ENCODE measurements around the gene GIMAP6.
"Not testable (repeated sequence)": the region's sequence is repeated elsewhere in the genome, so short reads cannot be mapped to it uniquely, and the experiment has no call there.

GIMAP6 gene

DNA sequence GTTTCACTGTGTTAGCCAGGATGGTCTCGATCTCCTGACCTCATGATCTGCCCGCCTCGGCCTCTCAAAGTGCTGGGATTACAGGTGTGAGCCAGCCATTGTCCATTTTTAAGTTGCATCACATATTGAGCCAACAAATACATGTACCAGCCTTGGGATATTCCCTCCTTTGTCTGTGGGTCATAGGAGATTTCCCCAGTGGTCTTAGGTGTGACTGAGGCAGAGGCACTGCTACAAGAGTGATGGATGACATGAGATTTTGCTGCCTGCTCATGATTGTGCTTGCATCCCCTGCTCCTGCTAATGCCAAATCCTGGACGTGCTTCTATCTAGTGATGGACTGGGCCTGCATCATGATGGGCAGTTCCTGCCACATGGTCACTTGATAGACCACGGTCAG, 10.7 kb upstream of the GIMAP6 start:
- no peak for DNase-seq

DNA sequence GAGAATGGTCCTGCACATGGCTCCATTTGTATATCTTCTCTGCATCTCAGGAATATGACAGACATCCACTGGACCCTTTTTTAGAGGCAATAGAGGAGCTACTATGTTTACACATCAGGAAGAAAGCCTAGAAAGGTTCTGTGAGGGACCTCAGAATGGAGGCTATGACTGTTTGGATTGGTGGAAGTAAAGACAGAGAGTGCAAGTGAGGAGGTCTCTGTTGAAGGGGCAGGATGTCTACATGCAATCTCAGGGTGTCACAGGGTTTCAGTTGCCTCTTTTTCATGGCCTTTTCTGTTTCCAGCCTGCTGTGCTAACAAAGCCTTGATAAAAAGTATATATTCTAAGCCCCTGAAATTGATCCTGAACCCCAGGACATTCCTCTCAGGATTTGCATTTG, 9.7 kb upstream of the GIMAP6 start:
- no peak for DNase-seq

GRCh38 chr7:150633926-150634325, 1.7 kb upstream of the GIMAP6 start:
- no peak for DNase-seq

- no peak for DNase-seq
Observed at GRCh38 chr7:150631084-150631826, 930 bp downstream of the GIMAP6 start.

DNA sequence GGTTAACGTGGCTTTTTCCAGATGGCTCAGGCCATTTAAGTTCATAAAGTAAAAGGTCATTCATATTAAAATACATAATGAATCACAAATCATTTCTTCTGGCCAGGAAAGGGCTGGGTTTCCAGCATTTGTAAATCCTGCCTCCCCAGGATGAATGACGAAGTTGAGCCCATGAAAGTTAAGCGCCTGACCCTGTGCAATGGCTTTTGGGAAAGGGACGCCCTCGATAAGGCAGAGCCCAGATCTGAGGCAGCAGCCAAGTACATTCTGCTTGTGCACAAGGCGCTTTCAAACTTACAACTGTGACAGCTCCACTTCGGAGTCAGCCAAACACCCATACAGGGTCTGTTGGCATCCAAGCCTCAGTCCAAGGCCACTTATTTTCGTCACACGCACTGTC, 2.8 kb downstream of the GIMAP6 start:
- no peak for DNase-seq

DNA sequence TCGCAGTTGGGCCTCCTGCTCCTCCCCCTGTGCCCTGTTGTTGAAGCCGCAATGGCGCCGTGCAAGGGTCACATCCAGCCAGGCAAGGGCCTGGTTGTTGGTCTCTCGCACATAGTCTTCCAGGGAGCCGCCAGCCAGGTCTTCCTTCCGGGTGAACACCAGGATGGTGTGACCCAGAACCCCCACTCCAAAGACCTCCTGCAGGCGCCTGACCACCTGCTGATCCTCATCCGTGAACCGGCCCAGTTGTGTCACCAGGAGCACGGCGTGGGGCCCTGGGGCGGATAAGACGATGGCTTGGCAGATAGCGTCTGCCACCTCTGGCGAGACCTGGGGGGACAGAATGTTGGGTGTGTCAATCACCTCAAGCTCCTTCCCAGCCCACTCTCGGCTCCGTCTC, 4.2 kb downstream of the GIMAP6 start:
- DNase-seq: no peak

DNA sequence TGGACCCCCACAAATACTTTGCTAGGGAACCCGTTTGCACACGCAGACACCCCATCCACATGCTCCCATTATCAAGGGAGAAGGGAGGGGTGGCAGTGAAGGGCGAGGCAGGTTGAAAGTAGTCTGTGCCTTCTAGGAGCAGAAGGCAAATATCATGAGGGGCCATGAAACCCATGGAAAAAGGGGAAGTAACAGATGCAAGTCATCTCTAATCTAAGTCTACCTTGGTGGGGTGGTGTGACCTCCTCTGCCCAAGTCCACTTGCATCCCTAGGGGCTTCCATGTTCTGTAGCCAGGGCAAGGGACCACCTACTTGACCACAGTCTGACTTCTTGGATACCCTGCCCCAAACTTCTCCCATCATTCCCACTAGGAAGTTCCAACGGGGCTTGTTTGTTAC, 5.5 kb downstream of the GIMAP6 start:
- DNase-seq: no peak

DNA sequence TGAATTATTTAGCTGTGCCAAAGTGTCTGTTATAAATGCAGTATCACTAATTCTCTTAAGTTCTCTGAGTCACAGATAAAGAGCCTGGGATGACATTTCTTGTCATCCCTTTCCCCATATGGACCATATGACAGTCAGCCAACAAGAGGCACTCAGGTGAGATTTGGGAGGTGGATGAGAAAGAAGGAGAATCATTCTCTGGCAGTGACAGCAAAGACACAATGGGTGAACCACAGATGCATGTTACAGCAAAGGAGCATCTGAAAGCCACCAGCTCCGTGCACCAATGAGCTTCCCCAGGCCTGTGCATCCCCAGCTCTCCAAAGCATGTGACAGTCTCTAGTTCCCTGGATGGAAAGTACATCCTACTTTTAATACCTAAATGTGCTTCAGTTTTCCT, 10.8 kb downstream of the GIMAP6 start:
- DNase-seq: no peak

DNA sequence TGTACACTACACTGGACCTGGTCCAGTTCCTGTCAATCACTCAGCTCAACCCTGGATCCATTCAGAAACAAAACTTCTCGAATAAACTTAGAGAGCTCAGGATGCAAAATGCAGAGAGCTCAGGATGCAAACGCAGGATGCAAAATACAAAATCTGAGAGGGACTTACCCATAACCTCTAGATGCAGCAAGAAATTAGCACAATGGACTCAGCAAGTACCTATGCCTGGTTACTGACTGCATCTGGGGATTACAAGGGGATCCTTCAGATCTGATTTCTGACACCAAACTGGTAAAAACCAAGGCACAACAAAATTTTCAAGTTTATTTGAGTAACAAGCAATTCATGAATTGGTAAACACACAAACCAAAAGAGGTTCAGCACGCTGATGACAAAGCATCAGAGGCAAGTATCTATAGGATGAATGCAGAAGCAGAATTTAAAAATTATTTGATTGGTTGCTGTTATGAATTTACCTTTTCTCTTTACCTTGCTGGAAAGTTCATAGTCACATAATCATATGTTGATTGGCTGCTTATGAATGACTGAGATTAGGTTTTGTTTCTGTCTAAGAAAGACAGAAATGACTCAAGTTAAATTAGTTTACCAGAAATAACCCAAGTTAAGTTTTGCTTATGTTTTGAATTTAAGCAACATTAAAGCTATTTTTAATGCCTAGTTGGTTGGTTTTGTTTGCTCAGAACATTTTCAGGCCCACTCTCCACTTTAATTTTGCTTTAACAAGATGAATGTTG, 11.4 kb downstream of the GIMAP6 start:
- DNase-seq: no peak

DNA sequence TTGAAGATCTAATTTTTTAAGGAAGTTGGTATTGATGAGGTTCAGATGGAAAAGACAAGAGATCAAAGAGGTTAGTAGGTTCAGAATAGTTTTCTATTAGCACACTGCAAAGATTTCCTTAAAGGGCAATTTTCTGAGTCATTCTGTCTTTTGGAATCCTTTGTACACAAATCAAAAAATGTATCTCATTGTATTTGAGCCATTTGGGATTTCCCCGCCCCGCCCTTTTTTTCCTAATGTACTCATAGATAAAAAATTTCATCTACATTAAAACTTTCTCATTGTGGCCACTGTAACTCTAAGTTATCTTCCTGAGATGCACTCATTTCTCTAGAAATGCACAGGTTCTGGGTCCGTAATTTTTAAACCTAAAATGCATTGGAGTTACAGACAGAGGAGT, 12.1 kb downstream of the GIMAP6 start:
- no peak for DNase-seq

DNA sequence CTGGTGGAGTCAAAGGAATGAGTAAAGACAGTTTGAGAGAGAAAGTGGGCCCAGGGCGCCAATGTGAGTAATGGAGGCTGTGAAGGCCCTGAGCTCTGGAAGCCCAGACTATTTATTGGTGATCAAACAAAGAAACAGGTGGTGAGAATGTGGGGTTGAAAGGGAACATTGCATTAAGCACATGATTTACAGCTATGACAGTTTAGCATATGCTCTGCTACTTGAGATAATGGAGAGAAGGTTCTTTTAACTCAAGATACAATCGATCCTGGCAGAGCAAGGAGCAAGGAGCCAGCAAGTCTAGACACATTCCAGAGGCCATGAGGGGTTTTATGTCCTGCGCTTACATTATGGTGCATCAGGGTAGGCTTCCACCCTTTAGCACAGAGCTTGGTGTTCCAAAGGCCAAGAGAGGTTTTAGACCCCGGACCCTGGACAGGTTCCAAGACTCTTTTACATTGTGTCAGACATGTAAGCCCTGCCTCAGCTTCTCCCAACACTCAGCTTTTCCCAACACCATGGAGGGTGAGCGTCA, 16.9 kb downstream of the GIMAP6 start:
- DNase-seq: not testable (repeated sequence)

- DNase-seq: not testable (repeated sequence)
Observed at GRCh38 chr7:150614426-150614825, 17.8 kb downstream of the GIMAP6 start.

GRCh38 chr7:150613880-150614279, 18.3 kb downstream of the GIMAP6 start:
- DNase-seq: no peak

DNA sequence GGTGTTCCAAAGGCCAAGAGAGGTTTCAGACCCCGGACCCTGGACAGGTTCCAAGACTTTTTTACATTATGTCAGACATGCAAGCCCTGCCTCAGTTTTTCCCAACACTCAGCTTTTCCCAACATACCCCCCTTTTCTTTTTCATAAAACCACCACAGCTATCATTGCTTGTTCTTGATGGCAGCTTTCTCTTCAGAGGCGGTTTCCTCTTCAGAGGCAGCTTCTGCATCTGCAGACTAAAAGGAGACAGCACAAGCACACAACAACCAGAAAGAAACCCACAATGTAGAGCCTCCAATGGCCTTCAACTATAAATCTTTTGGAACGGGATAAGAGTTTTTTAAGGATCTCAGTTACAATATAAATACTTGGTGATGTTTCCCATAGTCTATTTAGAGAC, 19.3 kb downstream of the GIMAP6 start:
- no peak for DNase-seq

- no peak for DNase-seq
Observed at GRCh38 chr7:150610233-150610632, 22.0 kb downstream of the GIMAP6 start.

DNA sequence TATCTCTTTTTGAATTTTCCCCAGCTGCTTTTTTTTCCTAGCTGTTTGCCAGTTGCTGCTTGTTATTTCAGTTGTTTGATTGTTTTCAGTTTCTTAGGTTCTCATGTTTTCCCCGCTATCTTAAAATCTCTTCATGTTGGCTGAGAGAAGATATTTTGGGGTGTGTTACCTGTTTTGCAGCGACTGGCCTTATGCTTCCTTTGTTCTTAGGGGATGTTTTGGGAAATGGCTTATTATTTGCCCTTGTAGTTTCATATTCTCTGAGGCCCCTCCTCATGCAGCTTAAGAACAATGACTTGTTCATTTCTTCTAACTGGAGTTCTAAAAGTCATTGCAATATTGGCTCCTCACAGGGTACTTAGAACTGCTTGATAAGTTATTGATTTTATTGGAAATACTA, 28.6 kb downstream of the GIMAP6 start:
- DNase-seq: not testable (repeated sequence)

DNA sequence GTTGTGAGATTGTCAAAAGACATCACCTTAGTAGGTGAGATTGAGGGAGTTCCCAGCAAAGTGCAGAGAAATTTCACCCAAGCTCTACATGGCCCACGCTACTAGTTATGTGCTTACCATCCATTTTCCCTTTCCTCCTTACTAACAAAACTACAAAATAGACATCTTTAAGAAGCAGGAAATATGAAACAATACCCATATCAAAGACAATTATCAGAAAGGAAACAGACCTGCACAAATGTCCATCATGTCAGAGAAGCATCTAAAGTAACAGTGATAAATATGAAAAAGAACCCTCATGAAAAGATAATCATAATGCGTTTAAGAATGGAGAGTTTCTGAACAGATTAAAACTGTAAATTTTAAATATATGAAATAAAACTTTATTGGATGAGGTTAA, 36.8 kb downstream of the GIMAP6 start:
- DNase-seq: no peak

DNA sequence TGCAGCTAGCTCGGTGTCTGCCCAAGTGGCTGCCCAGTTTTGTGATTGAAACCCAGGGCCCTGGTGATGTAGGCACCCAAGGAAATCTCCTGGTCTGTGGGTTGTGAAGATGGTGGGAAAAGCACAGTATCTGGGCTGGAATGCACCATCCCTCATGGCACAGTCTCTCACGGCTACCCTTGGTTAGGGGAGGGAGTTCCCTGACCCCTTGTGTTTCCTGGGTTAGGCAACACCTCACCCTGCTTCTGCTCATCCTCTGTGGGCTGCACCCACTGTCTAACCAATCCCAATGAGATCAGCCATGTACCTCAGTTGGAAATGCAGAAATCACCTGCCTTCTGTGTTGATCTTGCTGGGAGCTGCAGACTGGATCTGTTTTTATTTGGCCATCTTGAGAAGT, 37.4 kb downstream of the GIMAP6 start:
- DNase-seq: no peak

DNA sequence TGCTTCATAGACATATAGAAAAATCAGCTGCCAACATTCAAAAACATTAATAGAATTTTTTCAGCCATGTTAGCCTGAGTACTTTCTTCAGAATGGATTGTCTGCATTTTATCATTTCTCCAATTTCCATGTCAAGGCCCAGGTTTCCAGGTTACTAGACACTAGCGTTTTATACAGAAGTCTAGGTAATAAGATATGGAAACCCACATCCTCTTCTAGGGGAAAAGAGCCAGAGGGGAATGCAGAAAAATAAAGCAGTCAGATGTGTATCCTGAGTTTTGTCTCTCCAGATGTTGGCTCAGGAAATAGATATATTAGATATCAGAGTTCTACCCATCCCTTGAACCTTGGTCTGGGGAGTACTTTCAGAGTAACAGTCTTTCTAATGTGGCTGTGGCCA, 44.6 kb downstream of the GIMAP6 start:
- no peak for DNase-seq

- no peak for DNase-seq
Observed at GRCh38 chr7:150586785-150587152, 45.4 kb downstream of the GIMAP6 start.

DNA sequence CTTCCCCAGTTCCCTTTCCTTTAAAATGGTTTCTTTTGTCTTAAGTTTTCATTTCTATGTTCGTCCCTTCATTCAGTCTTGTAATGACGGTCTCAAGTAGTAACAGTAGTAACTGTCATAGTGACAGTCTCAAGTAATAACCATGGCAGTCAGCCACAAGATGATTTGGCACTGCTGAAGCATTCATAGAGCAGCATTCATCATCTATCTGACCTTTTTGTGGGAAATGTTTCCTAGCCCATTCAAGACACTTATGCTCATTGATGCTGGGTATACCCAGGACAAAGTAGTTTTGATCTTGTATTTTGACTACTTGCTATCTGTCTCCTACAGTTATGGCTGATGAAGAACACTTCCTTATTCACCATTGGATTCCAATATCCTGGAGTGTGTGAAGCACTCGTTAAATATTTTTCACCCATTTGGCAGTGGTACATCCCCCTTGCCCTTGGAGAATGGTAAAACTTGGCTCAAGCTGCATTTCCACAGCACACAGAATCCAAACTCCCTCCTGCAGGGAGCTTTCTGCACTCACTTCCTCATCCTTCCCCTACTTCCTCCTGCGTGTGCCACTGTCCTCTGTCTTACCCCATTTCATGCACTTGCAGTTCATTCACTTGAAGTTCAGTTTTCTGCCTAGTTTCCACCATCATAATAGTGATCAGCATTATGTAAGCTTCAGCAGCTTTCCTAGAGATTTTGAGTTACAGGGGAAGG, 46.0 kb downstream of the GIMAP6 start:
- no peak for DNase-seq

DNA sequence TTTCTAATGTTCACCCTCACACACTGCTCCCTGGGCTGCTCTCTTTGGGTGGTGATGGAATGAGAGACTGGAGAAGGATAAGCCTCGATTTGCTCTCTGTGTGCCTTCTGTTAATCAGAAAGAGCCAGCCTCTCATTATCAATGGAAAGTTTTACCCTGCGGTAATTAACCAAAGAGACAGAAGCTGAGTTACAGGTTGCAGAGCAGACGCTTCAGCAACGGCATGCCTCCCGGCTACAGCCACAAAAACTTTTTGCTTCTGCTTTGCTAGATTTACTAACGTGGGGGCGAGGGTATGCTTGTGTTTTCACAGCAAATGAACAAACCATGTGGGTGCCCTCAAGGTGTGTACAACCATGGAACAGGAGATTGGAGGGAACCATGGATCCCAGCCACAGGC, 47.0 kb downstream of the GIMAP6 start:
- no peak for DNase-seq

GRCh38 chr7:150580638-150581394, 51.4 kb downstream of the GIMAP6 start:
- peak; percentile 41 for DNase-seq

Data from NCI-H345 (cell line).